Measurements from ENCODE around the gene PODXL2. TPM values are rescaled to one million over a fixed set of nuclear protein-coding genes. Genes with fewer than 3 reads are reported as not detected.

PODXL2 gene
- total and polyA plus RNA-seq, 2 experiments from 2014 or later: 18.4 to 57.6 TPM

- H3K4me3 Mint-ChIP-seq: no peak overlapping the region
- no peak overlapping the region for H2AFZ ChIP-seq
- H3K4me3 ChIP-seq: no peak overlapping the region
- no peak for DNase-seq (ENCODE audit: low spot score)
- H3K36me3 ChIP-seq (ENCODE audit: insufficient read depth): no peaks in the 10 kb centered on the region
- H3K27ac Mint-ChIP-seq: no peak overlapping the region
- 0 out of 2 replicates have a peak, but pooled peaks cover 5% of the 10 kb centered on the region for H3K4me1 ChIP-seq (ENCODE audit: insufficient read depth)
- H3F3A ChIP-seq (replicated peaks; ENCODE audit: low read depth): no peaks in the 10 kb centered on the region
- no peak overlapping the region for H3K4me2 ChIP-seq
- no peaks in the 10 kb centered on the region for H3K27me3 ChIP-seq (ENCODE audit: insufficient read depth)
- H4K20me1 ChIP-seq (replicated peaks; ENCODE audit: insufficient read depth): no peaks in the 10 kb centered on the region
- no peaks in the 10 kb centered on the region for H3K79me2 ChIP-seq (replicated peaks; ENCODE audit: insufficient read depth)
- no peak for TF ChIP-seq ETS1 (IDR thresholded peaks at IDR 0.05)
- TF ChIP-seq REST (IDR thresholded peaks at IDR 0.05; ENCODE audit: unreplicated experiment): no peak
- no peak for TF ChIP-seq STAT1 (IDR thresholded peaks at IDR 0.05; ENCODE audit: unreplicated experiment)
- no peak for TF ChIP-seq CTCF (conservative IDR thresholded peaks at IDR 0.05; ENCODE audit: low read depth in 2 of 2)
- no peak for TF ChIP-seq CREB1 (CRISPR knock-in tag; IDR thresholded peaks at IDR 0.05; ENCODE audit: low read depth)
- TF ChIP-seq ZNF331 (CRISPR knock-in tag; IDR thresholded peaks at IDR 0.05; ENCODE audit: low read depth): no peak
- TF ChIP-seq EZH2phosphoT487 (IDR thresholded peaks at IDR 0.05; ENCODE audit: unreplicated experiment): no peak
- no peak for TF ChIP-seq ZNF462 (CRISPR knock-in tag; IDR thresholded peaks at IDR 0.05)
- TF ChIP-seq POLR2AphosphoS5 (IDR thresholded peaks at IDR 0.05; ENCODE audit: low read depth): no peak
- H3K4me1 Mint-ChIP-seq: peaks cover 24% of the 10 kb centered on the region
- H3K36me3 Mint-ChIP-seq (ENCODE audit: low read depth): no peaks in the 10 kb centered on the region
- no peak overlapping the region for H3K27ac ChIP-seq (ENCODE audit: low read depth)
- no peaks in the 10 kb centered on the region for H3K9me3 Mint-ChIP-seq
- H3K9me2 ChIP-seq (ENCODE audit: insufficient read depth): no peaks in the 10 kb centered on the region
- peaks cover 15% of the 10 kb centered on the region for H3K27me3 Mint-ChIP-seq (ENCODE audit: insufficient read depth, low read depth, poor library complexity)
- no peak for ATAC-seq
These were observed 63.0 kb downstream of the PODXL2 start for GRCh38 chr3:127691974-127692373.
